DOHH2 (cell line): ENCODE measurements around the gene CTDSPL.

ENCODE experiments used
- EZH2phosphoT487 ChIP-seq: fragments of 200-600 bp; sonication (generic); IDR thresholded peaks from 2 replicates; pipeline ENCODE4 v1.6.1; 2017; ENCODE audit warnings: borderline replicate concordance, mild to moderate bottlenecking, antibody characterized with exemption, low read length, moderate library complexity, mixed read lengths
- TF ChIP-seq, protein P1 (sequence below): fragments of 200-600 bp; sonication (generic); IDR thresholded peaks from one replicate; pipeline ENCODE4 v1.5.1; 2014; ENCODE audit warnings: antibody characterized with exemption, mild to moderate bottlenecking, low read depth, low read length; ENCODE audit not compliant: poor library complexity, severe bottlenecking

DNA sequence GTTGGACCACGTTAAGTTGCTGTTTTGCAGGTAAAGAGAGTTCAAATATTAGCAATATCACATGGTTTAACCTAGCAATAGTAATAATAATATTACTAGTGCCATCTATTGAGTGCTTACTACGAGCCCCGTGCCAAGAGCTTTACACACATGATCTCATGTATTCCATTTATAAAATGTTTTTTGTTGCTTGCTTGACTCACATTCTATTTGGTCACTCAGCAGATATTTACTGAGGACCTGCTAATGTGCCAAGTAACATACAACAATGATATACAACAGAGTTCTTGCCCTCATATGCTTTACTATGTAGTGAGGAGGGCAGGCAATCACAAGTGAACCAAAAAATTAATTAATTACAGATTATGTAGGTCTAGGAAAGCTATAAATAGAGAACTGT, 36.7 kb downstream of the CTDSPL start:
- TF ChIP-seq, protein P1, sequence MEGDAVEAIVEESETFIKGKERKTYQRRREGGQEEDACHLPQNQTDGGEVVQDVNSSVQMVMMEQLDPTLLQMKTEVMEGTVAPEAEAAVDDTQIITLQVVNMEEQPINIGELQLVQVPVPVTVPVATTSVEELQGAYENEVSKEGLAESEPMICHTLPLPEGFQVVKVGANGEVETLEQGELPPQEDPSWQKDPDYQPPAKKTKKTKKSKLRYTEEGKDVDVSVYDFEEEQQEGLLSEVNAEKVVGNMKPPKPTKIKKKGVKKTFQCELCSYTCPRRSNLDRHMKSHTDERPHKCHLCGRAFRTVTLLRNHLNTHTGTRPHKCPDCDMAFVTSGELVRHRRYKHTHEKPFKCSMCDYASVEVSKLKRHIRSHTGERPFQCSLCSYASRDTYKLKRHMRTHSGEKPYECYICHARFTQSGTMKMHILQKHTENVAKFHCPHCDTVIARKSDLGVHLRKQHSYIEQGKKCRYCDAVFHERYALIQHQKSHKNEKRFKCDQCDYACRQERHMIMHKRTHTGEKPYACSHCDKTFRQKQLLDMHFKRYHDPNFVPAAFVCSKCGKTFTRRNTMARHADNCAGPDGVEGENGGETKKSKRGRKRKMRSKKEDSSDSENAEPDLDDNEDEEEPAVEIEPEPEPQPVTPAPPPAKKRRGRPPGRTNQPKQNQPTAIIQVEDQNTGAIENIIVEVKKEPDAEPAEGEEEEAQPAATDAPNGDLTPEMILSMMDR: no peak
- no peak for TF ChIP-seq EZH2phosphoT487
